ENCODE data around the gene ALG1. TPM values are rescaled to one million over a fixed set of nuclear protein-coding genes. Genes with fewer than 3 reads are reported as not detected.

Gene ALG1
- polyA plus RNA-seq, 1 of the 3 experiments (the other 2 are of a cell fraction), result 27.0 TPM

- no peak overlapping the region for H2AFZ ChIP-seq (ENCODE audit: low read depth)
- H3K36me3 ChIP-seq (replicated peaks in 1 of 2; ENCODE audit: control insufficient read depth in 1 of 2, insufficient read depth in 2 of 2, low read length in 1 of 2), result no peaks in the 10 kb centered on the region
- no peaks in the 10 kb centered on the region for H3K79me2 ChIP-seq (ENCODE audit: insufficient read depth)
- H3K9me3 ChIP-seq, result no peaks in the 10 kb centered on the region
- no peak for DNase-seq
- H3K4me2 ChIP-seq, result no peak overlapping the region
- TF ChIP-seq REST (IDR thresholded peaks at IDR 0.05; ENCODE audit: low read depth, low read length) (no peak), EZH2phosphoT487 (IDR thresholded peaks at IDR 0.05; ENCODE audit: borderline replicate concordance, low read depth) (no peak), MEF2A (IDR thresholded peaks at IDR 0.05; ENCODE audit: borderline replicate concordance, low read depth) (no peak)
- no peaks in the 10 kb centered on the region for H3K9me2 ChIP-seq
- no peaks in the 10 kb centered on the region; the same call in 1 of the 2 replicates for H3K27me3 ChIP-seq (ENCODE audit: insufficient read depth)
- H4K20me1 ChIP-seq (ENCODE audit: insufficient read depth), result no peaks in the 10 kb centered on the region
- ChIA-PET POLR2A (no interaction called here), CTCF (interaction anchor here (0.9 to 1.0 kb wide), 2 partner anchors 9 to 39 kb away, joined by 3 read pairs; no protein-coding TSS in a partner anchor)
- no peak overlapping the region for H3K9ac ChIP-seq
- H3K27ac ChIP-seq (ENCODE audit: low read depth in 2 of 2, low read length in 1 of 2), result no peak overlapping the region
- no peak overlapping the region for H3K4me3 ChIP-seq (ENCODE audit: low read depth in 2 of 2, low read length in 1 of 2)
- no peaks in the 10 kb centered on the region for H3F3A ChIP-seq (replicated peaks; ENCODE audit: insufficient read depth)
- WGBS (ENCODE audit: low lambda C conversion rate), result 66% methylated on average over 10 of the region's 10 CpGs
- H3K4me1 ChIP-seq (ENCODE audit: control insufficient read depth in 1 of 2, insufficient read depth in 2 of 2, low read depth in 1 of 2, low read length in 1 of 2), result no peaks in the 10 kb centered on the region
These were observed 26.0 kb upstream of the ALG1 start for GRCh38 chr16:5045499-5046115.

GRCh38 chr16:5046914-5047313, 24.7 kb upstream of the ALG1 start:
- no peaks in the 10 kb centered on the region for H4K20me1 ChIP-seq (ENCODE audit: insufficient read depth)
- H3K4me3 ChIP-seq (ENCODE audit: low read depth in 2 of 2, low read length in 1 of 2), result no peak overlapping the region
- WGBS (ENCODE audit: low lambda C conversion rate), result 7% methylated on average over 2 of the region's 2 CpGs
- H3K27me3 ChIP-seq (ENCODE audit: insufficient read depth), result peaks cover 7% of the 10 kb centered on the region; the same call in 1 of the 2 replicates
- no peaks in the 10 kb centered on the region for H3K79me2 ChIP-seq (ENCODE audit: insufficient read depth)
- ChIA-PET CTCF (no interaction called here), POLR2A (no interaction called here)
- H2AFZ ChIP-seq (ENCODE audit: low read depth), result no peak overlapping the region
- H3K4me1 ChIP-seq (ENCODE audit: control insufficient read depth in 1 of 2, insufficient read depth in 2 of 2, low read depth in 1 of 2, low read length in 1 of 2), result no peaks in the 10 kb centered on the region
- no peaks in the 10 kb centered on the region for H3F3A ChIP-seq (replicated peaks; ENCODE audit: insufficient read depth)
- H3K9ac ChIP-seq, result no peak overlapping the region
- no peaks in the 10 kb centered on the region for H3K9me2 ChIP-seq
- H3K36me3 ChIP-seq (replicated peaks in 1 of 2; ENCODE audit: control insufficient read depth in 1 of 2, insufficient read depth in 2 of 2, low read length in 1 of 2), result no peaks in the 10 kb centered on the region
- H3K27ac ChIP-seq (ENCODE audit: low read depth in 2 of 2, low read length in 1 of 2), result no peak overlapping the region
- DNase-seq, result no peak
- H3K9me3 ChIP-seq, result no peaks in the 10 kb centered on the region
- H3K4me2 ChIP-seq, result no peak overlapping the region
- TF ChIP-seq CHD2 (IDR thresholded peaks at IDR 0.05; ENCODE audit: low read length, partially characterized antibody) (no peak), EZH2phosphoT487 (IDR thresholded peaks at IDR 0.05; ENCODE audit: borderline replicate concordance, low read depth) (no peak), EP300 (IDR thresholded peaks at IDR 0.05; ENCODE audit: borderline replicate concordance in 1 of 2, low read depth in 1 of 2, low read length in 1 of 2) (no peak), FOXJ3 (CRISPR knock-in tag; IDR thresholded peaks at IDR 0.05) (no peak), YY1 (IDR thresholded peaks at IDR 0.05; ENCODE audit: low read depth) (no peak), FOXM1 (IDR thresholded peaks at IDR 0.05; ENCODE audit: low read depth) (no peak), MEF2A (IDR thresholded peaks at IDR 0.05; ENCODE audit: borderline replicate concordance, low read depth) (no peak), GABPA (IDR thresholded peaks at IDR 0.05; ENCODE audit: low read depth) (no peak), REST (IDR thresholded peaks at IDR 0.05; ENCODE audit: low read depth, low read length) (no peak), MAX (IDR thresholded peaks at IDR 0.05; ENCODE audit: low read depth) (no peak), CTCF (IDR thresholded peaks at IDR 0.05) (no peak), ZBTB33 (IDR thresholded peaks at IDR 0.05; ENCODE audit: borderline replicate concordance, low read depth) (no peak)
